Testis (tissue), 2 donors: Measurements from ENCODE around the gene ACACA.

Experiments used
- CTCF ChIP-seq, 3 experiments: fragments of 450-650 bp in 2 of 3; fragments of 200-600 bp in 1 of 3; sonication (generic) in 1 of 3; IDR thresholded peaks; one replicate each; pipeline ENCODE4 v1.5.1; 2016 to 2019; ENCODE audit warnings: antibody characterized with exemption in 3 of 3, mild to moderate bottlenecking in 2 of 3, moderate library complexity in 1 of 3
- POLR2A ChIP-seq: fragments of 450-650 bp; IDR thresholded peaks from one replicate; pipeline ENCODE4 v1.6.1; 2017; ENCODE audit warnings: antibody characterized with exemption, mild to moderate bottlenecking, moderate library complexity

DNA sequence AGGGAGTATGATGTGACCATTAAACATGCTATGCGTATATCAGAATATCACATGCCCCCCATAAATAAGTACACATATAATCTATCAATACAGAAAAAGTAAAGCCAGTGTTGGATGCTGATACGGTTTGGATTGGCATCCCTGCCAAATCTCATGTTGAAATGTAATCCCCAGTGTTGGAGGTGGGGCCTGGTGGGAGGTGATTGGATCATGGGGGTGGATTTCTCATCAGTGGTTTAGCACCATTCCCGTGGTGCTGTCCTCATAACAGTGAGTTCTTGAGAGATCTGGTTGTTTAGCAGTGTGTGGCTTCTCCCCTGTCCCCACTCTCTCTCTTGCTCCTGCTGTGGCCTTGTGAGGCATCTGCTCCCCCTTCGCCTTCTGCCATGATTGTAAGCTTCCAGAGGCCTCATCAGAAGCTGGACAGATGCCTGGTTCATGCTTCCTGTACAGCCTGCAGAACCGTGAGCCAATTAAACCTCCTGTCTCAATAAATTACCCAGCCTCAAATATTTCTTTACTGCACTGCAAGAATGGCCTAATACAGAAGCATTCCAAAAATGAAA lies 369.0 kb downstream of the ACACA start:
- TF ChIP-seq CTCF (IDR thresholded peaks at IDR 0.05) = no peak
- TF ChIP-seq POLR2A = no peak
